Activated CD4-positive, alpha-beta T cell treated with anti-CD3 and anti-CD28 coated beads, Interleukin-2, Interleukin-6, amounts not matched to agents 100 ng/mL and 50 ng/mL, durations not matched to agents 16 hours and 8 hours (primary cell): Measurements from ENCODE around the gene ZMYND15.
A peak's percentile ranks its signal among the peaks of the same experiment; 100 is the strongest.

Experiments
- DNase-seq: peaks from one replicate; pipeline ENCODE4 v3.0.0-alpha.2; 2020

ZMYND15 gene

DNA sequence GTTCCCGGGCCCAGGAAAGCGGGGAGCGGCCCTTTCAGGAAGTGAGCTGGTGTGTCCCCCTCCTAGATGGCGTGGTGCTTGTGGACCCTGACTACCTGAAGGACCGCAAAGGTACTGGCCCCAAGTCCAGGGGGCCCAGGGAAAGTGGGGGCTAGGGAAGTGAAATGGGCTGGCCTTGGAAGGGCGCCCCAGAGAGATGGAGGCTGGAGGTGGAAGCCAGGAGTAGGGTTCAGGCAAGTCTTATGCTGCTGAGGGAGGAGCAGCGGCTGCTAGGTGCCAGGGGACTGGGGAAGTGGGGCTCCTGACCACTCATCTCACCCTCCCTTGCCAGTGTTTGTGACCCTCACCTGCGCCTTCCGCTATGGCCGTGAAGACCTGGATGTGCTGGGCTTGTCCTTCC, 23.6 kb upstream of the ZMYND15 start:
- DNase-seq, result no peak

DNA sequence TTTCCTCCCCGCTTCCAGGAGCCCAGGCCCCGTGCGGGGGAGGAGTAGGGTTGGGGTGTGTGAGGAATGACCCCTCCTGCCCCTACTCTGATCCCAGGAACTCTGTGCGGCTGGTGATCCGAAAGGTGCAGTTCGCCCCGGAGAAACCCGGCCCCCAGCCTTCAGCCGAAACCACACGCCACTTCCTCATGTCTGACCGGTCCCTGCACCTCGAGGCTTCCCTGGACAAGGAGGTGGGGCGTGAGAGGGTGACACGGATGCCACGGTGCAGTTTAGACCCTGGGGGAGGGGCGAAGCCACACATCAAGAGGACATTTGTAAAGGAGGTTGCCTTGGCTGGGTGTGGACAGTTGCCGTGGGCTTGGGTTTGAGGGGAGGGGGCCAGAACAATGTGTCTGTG, 21.8 kb upstream of the ZMYND15 start:
- DNase-seq, result no peak

DNA sequence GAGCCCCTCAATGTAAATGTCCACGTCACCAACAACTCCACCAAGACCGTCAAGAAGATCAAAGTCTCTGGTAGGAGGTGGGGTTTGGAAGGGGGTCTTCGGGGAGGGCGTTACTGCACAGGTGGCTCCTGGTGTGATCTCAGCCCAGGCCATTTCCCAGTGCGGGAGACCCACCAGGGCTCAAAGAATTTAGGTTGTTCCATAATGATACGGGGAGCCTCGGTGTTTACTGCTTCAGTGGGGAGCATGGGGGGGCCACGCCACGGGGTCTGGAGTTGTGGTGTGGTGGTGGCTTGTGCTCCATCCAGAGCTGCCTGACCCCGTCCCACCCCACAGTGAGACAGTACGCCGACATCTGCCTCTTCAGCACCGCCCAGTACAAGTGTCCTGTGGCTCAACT, 21.4 kb upstream of the ZMYND15 start:
- no peak for DNase-seq

DNA sequence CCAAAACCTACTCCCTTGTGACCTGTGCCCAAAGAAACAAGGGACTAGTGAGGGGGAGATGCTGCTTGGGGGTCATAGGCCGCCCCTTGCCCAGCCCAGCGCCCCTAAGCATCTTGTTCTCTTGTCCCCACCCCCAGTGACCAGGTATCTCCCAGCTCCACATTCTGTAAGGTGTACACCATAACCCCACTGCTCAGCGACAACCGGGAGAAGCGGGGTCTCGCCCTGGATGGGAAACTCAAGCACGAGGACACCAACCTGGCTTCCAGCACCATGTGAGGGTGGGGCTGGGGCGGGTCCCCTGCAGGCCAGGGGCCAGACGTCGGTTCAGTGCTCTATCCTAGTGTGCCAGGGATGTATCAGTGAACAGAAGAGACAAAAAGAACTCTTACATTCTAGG, 20.5 kb upstream of the ZMYND15 start:
- no peak for DNase-seq

DNA sequence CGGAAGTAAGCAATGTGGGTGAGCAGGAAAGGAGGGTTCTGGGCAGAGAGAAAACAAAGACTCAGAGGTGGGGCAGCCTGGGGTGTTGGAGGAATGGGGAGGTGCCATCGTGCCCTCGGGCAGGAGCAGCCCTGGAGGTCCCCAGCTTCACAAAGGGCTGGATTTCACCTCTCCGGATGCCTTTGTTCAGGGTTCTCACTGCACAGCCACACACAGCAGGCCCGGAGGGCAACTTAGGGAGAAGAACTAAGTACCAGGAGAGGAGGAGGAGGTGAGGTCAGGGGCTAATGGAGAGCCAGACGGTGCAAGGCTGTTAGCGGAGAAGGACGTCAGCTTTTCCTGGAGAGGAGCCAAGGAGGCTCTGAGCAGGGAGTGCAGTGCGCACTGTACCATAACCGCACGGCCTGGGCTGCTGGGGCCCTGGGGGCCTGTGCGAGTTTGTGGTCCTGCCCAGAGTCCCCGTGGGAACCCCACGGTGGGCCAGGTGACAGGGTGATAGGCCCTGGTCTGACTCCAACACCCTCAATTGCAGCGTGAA, 19.9 kb upstream of the ZMYND15 start:
- DNase-seq, result no peak

DNA sequence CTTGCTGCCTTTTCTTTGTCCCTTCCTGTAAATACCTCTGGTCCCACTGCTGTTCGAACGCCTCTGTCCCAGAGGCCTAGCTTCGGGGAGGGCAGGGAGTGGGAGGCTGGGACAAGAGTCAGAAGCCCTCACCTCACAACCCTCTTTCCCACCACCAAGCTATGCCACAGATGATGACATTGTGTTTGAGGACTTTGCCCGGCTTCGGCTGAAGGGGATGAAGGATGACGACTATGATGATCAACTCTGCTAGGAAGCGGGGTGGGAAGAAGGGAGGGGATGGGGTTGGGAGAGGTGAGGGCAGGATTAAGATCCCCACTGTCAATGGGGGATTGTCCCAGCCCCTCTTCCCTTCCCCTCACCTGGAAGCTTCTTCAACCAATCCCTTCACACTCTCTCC, 18.8 kb upstream of the ZMYND15 start:
- no peak for DNase-seq

DNA sequence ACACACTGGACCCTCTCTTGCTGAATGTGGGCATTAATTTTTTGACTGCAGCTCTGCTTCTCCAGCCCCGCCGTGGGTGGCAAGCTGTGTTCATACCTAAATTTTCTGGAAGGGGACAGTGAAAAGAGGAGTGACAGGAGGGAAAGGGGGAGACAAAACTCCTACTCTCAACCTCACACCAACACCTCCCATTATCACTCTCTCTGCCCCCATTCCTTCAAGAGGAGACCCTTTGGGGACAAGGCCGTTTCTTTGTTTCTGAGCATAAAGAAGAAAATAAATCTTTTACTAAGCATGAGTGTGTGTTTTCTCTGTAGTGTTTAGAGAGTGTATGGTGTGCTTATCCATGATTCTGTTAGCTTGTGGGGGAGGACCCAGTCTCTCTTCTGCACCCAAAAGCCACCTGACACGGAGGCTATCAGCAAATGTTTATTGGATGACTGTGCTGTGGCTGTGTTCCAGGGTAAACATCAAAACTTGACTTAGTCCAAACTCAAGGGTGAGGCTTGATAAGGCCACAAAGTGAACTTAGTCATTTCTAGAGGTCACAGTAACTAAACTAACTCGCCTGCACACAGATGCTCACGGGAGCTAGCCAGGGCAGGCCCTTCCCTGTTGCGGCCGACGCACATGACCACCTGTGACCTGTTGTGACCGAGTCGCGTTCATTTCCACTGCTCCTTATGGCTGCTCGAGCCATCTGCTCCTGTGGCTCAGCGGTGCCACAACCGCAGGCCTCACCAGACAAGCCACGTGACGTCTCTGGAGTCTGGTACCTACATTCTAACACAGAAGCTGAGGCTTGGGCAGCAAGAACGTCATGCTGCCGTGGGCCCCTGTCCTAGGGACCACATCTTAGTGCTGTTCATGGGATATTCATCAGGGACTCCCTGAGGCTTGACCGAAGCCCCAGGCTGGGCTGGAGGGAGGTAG, 18.2 kb upstream of the ZMYND15 start:
- peak; percentile 32 for DNase-seq

DNA sequence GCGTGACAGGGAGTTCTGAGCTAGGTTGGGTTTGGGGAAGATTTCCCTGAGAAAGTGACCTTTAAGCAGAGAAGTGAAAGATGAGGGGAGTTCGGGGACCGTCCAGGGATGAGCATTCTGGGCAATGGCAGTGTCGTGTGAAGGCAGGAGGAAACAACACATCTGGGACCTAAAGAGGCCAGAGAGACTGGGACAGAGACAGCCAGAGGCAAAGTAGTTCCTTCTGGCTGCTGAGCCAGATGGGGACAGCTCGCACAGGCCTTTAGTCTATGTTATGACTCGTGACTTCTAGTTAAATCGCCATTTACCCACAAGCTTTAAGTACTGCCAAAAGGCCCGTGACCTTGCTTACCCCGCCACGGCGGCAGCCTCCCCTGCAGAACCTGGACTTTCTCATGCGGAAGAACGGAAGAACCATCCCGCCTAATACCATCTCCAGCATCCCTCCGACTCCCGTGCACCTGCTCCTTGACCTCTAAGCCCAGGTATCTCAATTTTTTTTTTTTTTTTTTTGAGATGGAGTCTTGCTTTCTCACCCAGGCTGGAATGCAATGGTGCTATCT, 16.9 kb upstream of the ZMYND15 start:
- no peak for DNase-seq

DNA sequence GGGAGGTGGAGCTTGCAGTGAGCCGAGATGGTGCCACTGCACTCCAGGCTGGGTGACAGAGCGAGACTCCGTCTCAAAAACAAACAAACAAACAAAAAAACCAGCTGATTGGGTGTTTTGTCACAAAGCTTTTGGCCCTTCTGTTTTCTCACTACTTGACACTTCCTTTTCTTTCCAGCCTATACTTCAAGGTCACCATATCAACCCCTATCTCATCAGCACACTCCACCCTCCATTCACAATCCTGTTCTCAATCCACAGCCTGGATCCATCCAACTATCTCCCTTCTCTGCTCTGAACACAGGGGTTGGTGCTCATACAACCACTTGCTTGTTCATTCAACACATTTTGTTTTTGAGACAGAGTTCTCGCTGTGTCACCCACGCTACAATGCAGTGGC, 15.0 kb upstream of the ZMYND15 start:
- DNase-seq, result no peak

DNA sequence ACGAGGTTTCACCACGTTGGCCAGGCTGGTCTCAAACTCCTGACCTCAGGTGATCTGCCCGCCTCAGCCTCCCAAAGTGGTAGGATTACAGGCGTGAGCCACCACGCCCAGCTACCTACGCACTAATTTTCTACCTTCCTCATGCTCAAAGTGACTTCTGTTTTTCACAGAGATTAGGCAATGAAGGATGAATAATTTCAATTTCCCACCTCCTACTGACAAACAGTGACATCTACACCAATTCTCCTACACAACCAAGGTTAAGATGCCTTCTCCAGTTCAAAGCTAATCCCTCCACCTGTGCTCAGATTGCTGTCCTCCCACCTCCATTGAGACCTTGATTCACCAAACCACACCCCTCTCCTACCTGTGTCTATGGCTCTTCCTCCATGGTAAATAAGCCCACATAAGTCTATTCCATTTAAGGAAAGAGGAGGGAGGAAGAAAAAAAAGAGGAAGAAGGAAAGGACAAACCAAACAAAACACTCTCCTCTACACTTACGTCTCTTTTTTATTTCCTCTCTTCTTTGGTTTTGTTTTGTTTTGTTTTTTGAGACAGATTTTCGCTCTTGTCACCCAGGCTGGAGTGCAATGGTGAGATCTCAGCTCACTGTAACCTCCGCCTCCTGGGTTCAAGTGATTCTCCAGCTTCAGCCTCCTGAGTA, 13.9 kb upstream of the ZMYND15 start:
- DNase-seq, result no peak

DNA sequence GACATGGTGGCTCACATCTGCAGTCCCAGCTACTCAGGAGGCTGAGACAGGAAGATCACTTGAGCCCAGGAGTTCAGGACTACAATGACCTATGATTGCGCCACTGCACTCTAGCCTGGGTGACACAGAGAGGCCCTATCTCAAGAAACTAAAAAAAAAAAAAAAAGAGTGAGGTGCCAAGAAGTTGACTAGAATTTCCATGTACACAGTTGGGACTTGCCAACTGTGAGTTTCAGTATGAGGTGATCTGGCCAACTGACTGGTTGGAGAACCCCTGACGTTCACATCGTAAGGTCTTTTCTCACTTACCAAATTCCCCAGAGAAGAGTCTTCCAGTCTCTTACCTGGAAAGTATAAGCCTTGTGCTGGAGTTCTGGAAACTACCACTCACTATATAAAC, 11.5 kb upstream of the ZMYND15 start:
- peak; percentile 78 for DNase-seq

DNA sequence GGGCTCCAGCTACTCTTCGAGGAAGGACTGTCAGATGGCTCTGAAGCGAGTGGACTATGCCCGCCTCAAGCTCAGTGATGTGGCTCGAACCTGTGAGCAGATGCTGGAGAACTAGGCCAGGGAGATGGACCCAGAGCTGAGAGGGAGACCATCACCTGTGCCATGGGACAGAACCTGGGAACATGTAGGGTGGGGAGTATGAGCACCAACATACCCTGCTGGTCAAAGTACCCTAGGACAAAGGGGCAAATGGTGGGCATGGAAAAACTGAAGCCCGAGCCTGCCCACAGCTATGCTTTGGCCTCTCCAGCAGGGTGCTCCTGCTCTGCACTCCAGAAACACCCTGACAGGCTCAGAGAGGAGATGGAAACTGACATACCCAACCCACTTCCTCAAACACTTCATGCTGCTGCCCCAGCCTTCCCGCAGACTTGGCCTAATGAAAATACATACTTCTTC, 6.5 kb upstream of the ZMYND15 start:
- DNase-seq, result peak; percentile 35

DNA sequence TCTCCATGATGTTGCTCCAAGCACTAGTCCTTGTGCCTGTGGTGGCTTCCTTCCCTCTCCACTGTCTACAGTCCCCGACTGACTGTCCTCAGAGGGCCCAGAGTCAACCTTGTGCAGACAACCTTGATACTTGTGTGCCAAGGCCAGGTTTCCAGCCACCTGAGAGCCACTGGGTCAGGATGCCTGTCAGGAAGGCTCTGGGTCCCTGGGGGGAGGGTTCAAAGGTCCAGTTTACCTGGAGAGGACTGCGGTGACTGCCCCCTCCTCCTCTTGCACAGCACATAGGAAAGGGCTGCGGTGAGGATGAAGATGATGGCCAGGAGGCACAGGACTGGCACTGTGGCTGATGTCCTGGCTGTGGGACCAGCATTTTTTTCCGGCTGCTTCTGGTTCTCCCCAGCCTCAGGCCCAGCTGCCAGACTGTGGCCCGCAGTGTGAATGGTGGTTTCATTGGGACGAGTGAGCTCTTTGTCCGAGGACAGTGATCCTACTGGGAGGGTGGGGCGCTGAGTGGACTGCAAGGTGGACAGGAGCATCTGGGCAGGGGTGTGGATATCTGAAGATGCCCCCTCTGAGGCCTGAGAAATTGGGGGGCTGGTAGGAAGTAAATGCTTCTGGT, 4.7 kb upstream of the ZMYND15 start:
- no peak for DNase-seq

DNA sequence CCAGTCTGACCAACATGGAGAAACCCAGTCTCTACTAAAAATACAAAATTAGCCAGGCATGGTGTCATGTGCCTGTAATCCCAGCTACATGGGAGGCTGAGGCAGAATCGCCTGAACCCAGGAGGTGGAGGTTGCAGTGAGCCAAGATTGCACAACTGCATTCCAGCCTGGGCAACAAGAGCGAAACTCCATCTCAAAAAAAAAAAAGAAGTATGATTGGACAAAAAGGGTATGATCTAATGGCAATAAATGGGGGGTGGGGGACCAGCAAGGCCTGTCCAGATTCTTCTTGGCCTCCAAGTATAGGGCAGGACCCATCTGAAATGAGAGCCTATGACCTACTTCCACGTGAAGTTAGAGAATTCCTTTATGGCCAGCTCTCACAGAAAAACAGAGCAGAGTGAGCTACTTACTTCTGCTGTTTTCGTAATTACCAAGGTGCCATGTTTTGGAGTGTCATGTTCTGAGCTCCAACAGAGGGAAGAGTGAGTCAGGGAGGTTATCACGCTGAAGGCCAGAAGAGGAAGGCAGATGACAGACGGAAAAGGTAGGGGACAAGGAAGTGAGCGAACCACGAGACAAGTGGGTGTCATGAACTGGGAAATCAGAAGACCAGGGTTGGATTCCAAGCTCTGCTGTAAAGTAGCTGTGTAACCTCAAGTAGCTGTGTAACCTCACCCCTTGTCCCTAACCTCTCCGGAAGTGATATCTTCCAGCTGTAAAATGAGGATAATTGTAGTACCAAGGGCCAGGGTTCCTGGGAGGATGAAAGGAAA, 3.6 kb upstream of the ZMYND15 start:
- DNase-seq, result no peak

DNA sequence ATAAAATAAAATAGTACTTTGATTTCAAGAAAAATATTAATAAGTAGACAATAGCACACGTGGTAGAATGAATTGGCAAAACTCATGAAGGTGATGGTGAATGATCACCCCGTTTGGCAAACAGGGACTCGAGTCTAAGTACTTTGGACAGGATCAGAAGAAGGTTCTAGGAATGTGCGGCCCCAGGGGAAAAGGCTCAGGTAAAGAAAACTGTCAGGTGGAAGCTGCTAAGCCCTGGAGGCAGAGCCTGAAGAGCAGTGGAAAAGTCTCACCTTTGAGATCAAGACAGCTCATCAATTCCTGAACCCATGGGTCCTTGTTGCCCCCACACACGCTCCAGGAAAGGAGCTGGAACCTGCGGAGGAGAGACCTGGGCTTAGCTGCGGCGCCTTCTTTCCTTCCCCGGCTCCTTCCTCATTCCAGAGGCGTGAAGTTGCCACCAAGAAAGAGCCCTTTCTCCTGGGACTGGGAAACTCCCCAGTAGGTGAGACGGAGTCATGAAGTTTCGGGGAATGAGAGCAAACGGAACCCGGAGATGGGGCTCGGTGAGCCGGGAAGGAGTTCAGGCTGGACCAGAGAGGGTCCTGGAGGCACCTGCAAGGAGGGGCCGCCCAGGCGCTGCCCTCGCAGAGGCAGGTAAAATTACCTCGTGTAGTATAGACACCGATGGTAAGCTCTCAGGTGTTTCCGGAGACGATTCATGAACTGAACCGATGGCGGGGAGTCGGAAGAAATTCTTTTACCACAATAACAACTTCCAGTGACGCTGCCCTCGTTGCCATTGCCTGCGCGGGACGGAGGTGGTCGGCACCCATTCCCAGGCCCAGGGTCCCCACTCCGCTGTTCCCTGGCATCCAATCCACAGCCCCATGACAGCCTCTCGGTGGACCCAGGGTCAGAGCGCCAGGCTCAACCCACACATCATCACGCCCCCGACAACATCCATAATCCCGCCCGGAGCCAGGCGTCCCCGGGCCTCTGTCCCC, 1.2 kb upstream of the ZMYND15 start:
- DNase-seq, result no peak

DNA sequence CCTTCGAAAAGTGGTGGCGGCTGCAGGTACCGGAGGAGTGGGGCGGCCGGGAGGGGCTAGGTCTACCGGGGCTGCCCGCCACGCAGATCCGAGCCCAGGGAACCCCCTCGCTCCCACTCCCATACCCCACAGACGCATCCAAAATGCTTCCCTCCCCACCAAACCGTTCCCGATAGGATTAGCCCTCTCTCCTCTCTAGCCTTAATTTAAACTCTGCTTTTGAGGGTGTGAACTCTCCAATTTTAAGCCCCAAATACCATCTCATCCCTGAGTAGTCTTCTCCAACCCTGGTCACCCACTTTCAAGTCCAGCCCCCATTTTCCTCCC, 355 bp downstream of the ZMYND15 start:
- no peak for DNase-seq

DNA sequence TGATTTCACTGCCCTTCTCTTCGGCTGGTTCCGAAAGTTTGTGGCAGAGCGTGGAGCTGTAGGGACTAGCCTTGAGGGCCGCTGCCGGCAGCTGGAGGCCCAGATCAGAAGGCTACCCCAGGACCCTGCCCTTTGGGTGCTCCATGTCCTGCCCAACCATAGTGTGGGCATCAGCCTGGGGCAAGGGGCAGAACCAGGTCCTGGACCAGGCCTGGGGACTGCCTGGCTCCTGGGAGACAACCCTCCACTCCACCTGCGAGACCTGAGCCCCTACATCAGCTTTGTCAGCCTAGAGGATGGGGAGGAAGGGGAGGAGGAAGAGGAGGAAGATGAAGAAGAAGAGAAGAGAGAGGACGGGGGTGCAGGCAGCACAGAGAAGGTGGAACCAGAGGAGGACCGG, 951 bp downstream of the ZMYND15 start:
- no peak for DNase-seq

DNA sequence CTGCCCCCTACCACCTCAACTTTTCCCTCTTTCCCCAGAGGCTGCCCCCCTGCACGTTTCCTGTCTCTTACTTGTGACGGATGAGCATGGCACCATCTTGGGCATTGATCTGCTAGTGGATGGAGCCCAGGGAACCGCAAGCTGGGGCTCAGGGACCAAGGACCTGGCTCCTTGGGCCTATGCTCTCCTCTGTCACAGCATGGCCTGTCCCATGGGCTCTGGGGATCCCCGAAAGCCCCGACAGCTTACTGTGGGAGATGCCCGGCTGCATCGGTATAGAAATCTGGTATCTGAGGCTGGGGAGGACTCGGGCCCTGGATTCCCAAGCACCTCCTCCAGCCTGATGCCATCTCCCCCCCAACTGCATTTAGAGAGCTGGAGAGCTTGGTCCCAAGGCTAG, 1.9 kb downstream of the ZMYND15 start:
- no peak for DNase-seq

DNA sequence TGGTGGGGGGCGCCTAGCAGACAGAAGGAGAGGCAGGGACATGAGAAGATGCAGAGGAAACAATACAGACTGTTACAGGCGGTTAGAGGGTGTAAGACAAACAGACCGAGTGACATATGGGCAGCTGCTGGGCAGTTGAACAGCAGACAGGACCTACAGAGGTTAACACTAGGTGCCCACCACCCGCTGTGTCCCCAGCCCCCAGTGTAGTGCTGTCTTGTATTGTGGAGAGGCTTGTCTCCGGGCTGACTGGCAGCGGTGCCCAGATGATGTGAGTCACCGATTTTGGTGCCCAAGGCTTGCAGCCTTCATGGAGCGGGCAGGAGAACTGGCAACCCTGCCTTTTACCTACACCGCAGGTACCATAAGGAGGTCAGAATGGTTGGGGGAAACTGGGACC, 2.5 kb downstream of the ZMYND15 start:
- DNase-seq, result no peak

DNA sequence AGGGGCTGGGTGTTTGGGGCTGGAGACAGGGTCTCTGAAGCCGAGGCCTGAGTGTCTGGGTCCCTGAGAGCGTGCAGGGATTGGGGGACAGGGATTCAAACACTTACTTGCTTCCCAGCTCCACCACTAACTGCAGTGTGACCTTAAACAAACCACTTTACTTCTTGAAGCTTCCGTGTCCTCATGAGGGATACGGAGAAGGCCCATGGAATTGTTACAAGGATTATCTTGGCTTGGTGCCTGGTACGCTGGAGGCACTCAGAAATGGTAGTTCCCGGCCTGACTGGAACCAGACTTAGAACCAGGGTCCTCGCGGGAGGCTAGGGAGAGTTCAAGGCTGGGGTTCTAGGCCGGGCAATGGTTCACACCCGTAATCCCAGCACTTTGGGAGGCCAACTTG, 3.0 kb downstream of the ZMYND15 start:
- no peak for DNase-seq

DNA sequence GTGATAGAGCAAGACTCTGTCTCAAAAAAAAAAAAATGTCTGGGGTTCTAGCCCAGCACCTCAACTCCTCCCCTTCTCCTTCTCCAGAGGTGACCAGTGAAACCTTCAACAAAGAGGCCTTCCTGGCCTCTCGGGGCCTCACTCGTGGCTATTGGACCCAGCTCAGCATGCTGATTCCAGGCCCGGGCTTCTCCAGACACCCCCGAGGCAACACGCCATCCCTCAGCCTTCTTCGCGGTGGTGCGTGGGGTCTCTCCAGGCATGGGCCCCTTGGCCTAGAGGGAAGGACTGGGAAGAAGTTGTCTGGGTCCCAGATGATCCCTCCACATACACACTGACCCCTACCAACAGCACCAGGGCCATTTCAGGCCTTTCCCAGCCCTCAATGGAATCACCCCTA, 3.6 kb downstream of the ZMYND15 start:
- DNase-seq, result no peak
